C4-2B (cell line): ENCODE results near the gene FRMD4B.

Experiments
- CTCF ChIP-seq: fragments of 450-650 bp; conservative IDR thresholded peaks from 2 replicates; pipeline ENCODE4 v1.5.1; 2017; ENCODE audit warnings: mild to moderate bottlenecking
- ZFX ChIP-seq: fragments of 450-650 bp; IDR thresholded peaks from 2 replicates; pipeline ENCODE4 v1.6.1; 2017

- no peak for TF ChIP-seq CTCF
- no peak for TF ChIP-seq ZFX
Observed at GRCh38 chr3:69433969-69434325, 48.1 kb upstream of the FRMD4B start.
